Epithelial cell of proximal tubule (primary cell): Measurements from ENCODE around the gene DNASE1L2. TPM values are rescaled to one million over a fixed set of nuclear protein-coding genes. Genes with fewer than 3 reads are reported as not detected.

Source experiments
- DNase-seq: peaks from one replicate; pipeline ENCODE4 v3.0.0-alpha.2; 2011; ENCODE audit warnings: low read depth
- H3K4me3 ChIP-seq: 2 replicates; pipeline ENCODE4 v1.5.1; 2011; ENCODE audit warnings: low read depth, mild to moderate bottlenecking, low read length
- total RNA-seq: library from RNA; depleted of rRNA; stranded (reverse); fragments of >200 nt; gene quantifications from 2 replicates; pipeline ENCODE4 v1.2.3, GENCODE V29; 2015
- TF ChIP-seq, protein P1 (sequence below): conservative IDR thresholded peaks from 2 replicates; pipeline ENCODE4 v1.5.1; 2012; ENCODE audit warnings: low read depth, mild to moderate bottlenecking, low read length

Gene DNASE1L2
- total RNA-seq, 1 donor from 2014 or later: 0.52 TPM

DNA sequence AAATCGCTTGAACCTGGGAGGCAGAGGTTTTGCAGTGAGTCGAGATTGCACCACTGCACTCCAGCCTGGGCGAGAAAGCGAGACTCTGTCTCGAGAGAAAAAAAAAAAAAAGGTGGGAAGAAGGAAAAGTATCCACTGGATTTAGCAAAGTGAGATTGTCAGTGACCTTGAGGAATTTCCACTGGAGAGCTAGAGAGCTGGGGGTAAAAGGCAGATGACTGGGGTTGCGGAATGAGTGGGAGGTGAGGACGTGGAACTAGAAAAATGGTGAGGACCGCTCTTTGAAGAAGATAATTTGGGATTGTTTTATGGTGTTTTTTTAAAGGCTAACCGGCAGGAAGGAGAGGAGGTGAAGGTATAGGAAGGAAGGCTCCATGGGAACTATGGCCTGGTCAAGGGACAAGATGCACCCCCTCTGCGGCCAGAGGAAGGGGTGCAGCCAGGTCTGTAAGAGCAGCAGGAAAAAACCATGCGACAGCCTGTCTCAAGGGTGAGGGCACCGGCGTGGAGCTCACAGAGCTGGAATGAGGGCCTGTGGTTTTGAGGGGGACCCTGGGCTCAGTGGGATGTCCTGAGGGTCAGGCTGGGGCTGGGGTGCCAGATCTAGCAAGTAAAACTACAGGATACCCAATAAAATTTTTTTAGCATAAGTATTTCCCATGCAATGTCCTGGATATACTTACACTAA lies 31.7 kb upstream of the DNASE1L2 start:
- H3K4me3 ChIP-seq: peak overlapping the region; percentile 82
- no peak for DNase-seq
- TF ChIP-seq, protein P1, sequence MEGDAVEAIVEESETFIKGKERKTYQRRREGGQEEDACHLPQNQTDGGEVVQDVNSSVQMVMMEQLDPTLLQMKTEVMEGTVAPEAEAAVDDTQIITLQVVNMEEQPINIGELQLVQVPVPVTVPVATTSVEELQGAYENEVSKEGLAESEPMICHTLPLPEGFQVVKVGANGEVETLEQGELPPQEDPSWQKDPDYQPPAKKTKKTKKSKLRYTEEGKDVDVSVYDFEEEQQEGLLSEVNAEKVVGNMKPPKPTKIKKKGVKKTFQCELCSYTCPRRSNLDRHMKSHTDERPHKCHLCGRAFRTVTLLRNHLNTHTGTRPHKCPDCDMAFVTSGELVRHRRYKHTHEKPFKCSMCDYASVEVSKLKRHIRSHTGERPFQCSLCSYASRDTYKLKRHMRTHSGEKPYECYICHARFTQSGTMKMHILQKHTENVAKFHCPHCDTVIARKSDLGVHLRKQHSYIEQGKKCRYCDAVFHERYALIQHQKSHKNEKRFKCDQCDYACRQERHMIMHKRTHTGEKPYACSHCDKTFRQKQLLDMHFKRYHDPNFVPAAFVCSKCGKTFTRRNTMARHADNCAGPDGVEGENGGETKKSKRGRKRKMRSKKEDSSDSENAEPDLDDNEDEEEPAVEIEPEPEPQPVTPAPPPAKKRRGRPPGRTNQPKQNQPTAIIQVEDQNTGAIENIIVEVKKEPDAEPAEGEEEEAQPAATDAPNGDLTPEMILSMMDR: no peak

DNA sequence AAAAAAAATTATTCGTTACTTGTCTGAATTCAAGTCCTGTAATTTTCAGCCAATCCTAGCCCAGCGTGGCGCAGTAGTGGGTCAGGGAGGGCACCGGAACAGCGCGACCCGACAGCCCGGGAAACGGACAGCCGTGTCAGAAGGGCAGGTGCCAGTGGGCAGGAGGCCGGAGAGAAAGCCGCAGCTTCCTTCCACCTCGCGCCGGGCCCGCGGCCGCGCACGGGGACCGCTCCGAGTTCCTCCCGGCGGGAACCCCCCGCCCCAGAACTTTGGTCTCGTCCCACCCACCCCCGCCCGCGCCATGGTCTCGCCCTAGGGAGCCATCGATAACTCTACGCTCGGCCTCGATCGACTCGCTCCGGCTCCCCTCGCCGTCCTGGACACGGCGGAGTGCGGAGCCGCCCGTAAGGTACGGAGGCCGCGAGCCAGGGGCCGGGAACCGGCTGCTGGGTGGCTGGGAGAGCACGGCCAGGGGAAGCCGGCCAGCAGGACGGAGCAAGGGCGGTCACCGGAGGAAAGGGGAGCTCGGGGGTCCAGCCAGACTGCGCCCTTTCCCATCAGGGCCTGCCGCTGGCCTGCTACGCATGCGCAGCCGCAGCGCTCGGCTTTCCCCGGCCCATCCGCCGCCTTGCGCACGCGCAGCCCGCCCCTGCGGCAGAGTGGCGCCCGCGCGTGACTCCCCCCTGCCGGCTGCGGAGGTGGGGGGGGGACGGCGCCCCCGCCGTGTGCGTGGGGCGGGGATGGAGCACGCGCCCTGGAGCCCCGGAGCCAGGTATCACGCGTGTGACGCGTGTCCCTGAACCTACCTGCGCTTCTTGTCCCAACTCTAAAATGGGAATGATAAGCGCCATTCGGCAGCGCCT lies 30.9 kb upstream of the DNASE1L2 start, which contains the start of gene MLST8:
Gene MLST8, plus strand, starts transcription at position 351 of the 863 bp plus-strand sequence. CDS start 632 bp downstream, outside the sequence.
- DNase-seq: no peak
- TF ChIP-seq, protein P1: no peak
- H3K4me3 ChIP-seq: peak within 1 kb of the TSS; percentile 82

DNA sequence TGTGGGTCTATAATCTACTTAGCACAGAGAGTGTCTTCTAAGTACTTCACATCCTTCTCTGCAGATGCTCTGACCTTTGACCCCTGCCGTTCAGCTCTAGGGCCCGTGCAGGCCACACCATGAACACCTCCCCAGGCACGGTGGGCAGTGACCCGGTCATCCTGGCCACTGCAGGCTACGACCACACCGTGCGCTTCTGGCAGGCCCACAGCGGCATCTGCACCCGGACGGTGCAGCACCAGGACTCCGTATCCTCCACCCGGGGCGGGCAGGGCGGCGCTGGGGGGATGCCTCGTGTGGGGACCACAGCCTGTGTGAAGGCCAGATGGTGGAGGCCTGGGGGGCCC lies 30.3 kb upstream of the DNASE1L2 start:
- TF ChIP-seq, protein P1: no peak
- peak overlapping the region; percentile 82 for H3K4me3 ChIP-seq
- no peak for DNase-seq

DNA sequence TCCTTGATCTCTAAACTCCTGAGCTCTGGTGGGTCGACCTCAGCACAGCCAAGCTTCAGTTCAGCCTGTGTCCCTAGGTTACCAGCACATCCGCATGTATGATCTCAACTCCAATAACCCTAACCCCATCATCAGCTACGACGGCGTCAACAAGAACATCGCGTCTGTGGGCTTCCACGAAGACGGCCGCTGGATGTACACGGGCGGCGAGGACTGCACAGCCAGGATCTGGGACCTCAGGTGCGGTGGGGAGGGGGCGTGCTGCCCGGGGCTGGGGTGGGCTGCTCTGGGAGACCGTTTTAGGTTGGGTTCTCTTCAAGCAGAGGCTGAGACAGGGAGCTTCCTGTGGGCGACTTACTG lies 29.8 kb upstream of the DNASE1L2 start:
- H3K4me3 ChIP-seq: peak overlapping the region; percentile 82
- no peak for DNase-seq
- TF ChIP-seq, protein P1: no peak

DNA sequence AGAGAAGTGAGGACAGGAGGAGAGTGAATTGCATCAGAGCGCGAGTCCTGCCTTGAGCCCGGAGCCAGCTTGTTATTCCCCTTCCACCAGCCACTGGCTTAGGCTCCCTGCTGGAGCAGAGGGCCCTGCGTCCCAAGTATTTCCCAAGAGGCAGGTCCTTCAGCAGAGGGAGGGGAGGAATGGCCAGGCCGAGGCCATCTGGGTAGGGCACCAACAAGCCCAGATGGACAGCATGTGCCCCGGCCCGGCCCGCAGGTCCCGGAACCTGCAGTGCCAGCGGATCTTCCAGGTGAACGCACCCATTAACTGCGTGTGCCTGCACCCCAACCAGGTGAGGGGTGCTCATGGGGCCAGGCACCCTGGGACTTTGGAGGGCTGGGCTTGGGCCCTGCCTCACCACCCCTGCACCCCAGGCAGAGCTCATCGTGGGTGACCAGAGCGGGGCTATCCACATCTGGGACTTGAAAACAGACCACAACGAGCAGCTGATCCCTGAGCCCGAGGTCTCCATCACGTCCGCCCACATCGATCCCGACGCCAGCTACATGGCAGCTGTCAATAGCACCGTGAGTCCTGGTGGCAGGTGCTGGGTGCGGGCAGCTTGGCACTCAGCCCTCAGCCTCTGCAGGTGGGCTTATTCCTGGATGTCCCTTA lies 29.3 kb upstream of the DNASE1L2 start:
- no peak overlapping the region for H3K4me3 ChIP-seq

DNA sequence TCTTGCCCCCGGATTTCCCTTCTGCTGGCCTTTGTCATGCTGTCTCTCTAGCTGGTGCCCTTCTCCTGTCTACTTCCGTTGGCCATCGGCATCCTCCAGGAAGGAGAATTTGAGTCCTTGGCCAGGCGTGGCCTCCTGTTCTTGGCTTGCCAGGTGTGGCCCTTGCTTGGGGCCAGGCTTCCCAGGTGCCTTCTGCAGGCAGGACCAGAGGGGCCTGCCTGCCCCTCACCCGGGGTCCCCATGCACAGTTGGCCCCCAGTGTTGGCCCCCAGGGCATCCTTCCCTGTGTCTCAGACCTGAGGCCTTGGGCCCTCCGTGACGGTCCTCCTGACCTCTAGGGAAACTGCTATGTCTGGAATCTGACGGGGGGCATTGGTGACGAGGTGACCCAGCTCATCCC lies 28.4 kb upstream of the DNASE1L2 start:
- DNase-seq: no peak
- TF ChIP-seq, protein P1: no peak
- H3K4me3 ChIP-seq: no peak overlapping the region

More for the DNA sequence above, 29.3 kb upstream of the DNASE1L2 start:
- TF ChIP-seq, protein P1: no peak
- DNase-seq: no peak
